ENCODE results near the gene DIPK1B.

- TF ChIP-seq ZNF274 (IDR thresholded peaks at IDR 0.05; ENCODE audit: low read depth, low read length), result no peak
- TF ChIP-seq SUZ12 (IDR thresholded peaks at IDR 0.05; ENCODE audit: extremely low read depth, insufficient read depth, insufficient read length), result no peak
These were observed 4.4 kb upstream of the DIPK1B start for GRCh38 chr9:136707849-136708517.
